Calu3 (cell line): Measurements from ENCODE around the gene TMEM185B. TPM values are rescaled to one million over a fixed set of nuclear protein-coding genes. Genes with fewer than 3 reads are reported as not detected.

Source experiments
- BruUV-seq: library from RNA; stranded (reverse); fragments of 400-500 nt; replicated peaks from 2 replicates; lab custom pipeline; 2021; lab: Mats Ljungman, UMichigan
- CTCF ChIA-PET: fragments of 300-600 bp; sonication (Branson Sonifier 250); formaldehyde crosslinking; loops from one replicate; lab custom pipeline; 2022; ENCODE audit warnings: antibody characterized with exemption; lab: Charles Lee
- DNase-seq: peaks from one replicate; pipeline ENCODE4 v3.0.0; 2022
- H3K27ac Mint-ChIP-seq: one replicate; pipeline ENCODE4 v1.8.0; 2022; ENCODE audit warnings: mixed read lengths; ENCODE audit not compliant: unreplicated experiment
- H3K27me3 Mint-ChIP-seq: one replicate; pipeline ENCODE4 v1.8.0; 2022; ENCODE audit warnings: mixed read lengths; ENCODE audit not compliant: unreplicated experiment
- H3K36me3 Mint-ChIP-seq: one replicate; pipeline ENCODE4 v1.8.0; 2022; ENCODE audit warnings: mild to moderate bottlenecking, moderate library complexity, mixed read lengths; ENCODE audit not compliant: insufficient read depth, unreplicated experiment
- H3K4me1 Mint-ChIP-seq: one replicate; pipeline ENCODE4 v1.8.0; 2022; ENCODE audit warnings: mild to moderate bottlenecking, low read depth, mixed read lengths; ENCODE audit not compliant: unreplicated experiment
- H3K4me3 Mint-ChIP-seq: one replicate; pipeline ENCODE4 v1.8.0; 2022; ENCODE audit warnings: mild to moderate bottlenecking, low read depth, moderate library complexity, mixed read lengths; ENCODE audit not compliant: unreplicated experiment
- H3K9me3 Mint-ChIP-seq: one replicate; pipeline ENCODE4 v1.8.0; 2022; ENCODE audit warnings: low read depth, mixed read lengths; ENCODE audit not compliant: unreplicated experiment
- CTCF ChIP-seq: fragments of 200-600 bp; IDR thresholded peaks from one replicate; pipeline ENCODE4 v1.8.0; 2022; ENCODE audit warnings: antibody characterized with exemption; ENCODE audit not compliant: unreplicated experiment
- intact Hi-C: fragments of 100-400 bp; cut with micrococcal nuclease; formaldehyde crosslinking; loops from one replicate; pipeline ENCODE4 v1.10.0; 2022; ENCODE audit not compliant: unreplicated experiment
- total RNA-seq: library from RNA; stranded (reverse); gene quantifications from 2 replicates; pipeline ENCODE4 v1.2.3, GENCODE V29; 2022

Gene TMEM185B
- total RNA-seq, 1 experiment from 2014 or later, result 42.8 TPM

- no peak for TF ChIP-seq CTCF
- CTCF ChIA-PET, result no interaction called here
- intact Hi-C loops, result loop anchor here (5.0 kb wide), 1 partner anchor 37 kb away; no protein-coding TSS in a partner anchor
- no peak overlapping the region for H3K4me3 Mint-ChIP-seq
- H3K4me1 Mint-ChIP-seq, result peaks cover 22% of the 10 kb centered on the region
- BruUV-seq, result no TSS peak
- H3K9me3 Mint-ChIP-seq, result no peaks in the 10 kb centered on the region
- H3K36me3 Mint-ChIP-seq, result peaks cover 26% of the 10 kb centered on the region
- H3K27ac Mint-ChIP-seq, result no peak overlapping the region
- H3K27me3 Mint-ChIP-seq, result peaks cover 13% of the 10 kb centered on the region
- DNase-seq, result no peak
Observed at GRCh38 chr2:120250640-120251039, 27.4 kb upstream of the TMEM185B start.

GRCh38 chr2:120247851-120248250 lies 24.7 kb upstream of the TMEM185B start:
- no peak overlapping the region for H3K27ac Mint-ChIP-seq
- peaks cover 13% of the 10 kb centered on the region for H3K4me1 Mint-ChIP-seq
- no TSS peak for BruUV-seq
- no peak for TF ChIP-seq CTCF
- no peaks in the 10 kb centered on the region for H3K9me3 Mint-ChIP-seq
- CTCF ChIA-PET, result no interaction called here
- peaks cover 13% of the 10 kb centered on the region for H3K27me3 Mint-ChIP-seq
- H3K36me3 Mint-ChIP-seq, result peaks cover 12% of the 10 kb centered on the region
- intact Hi-C loops, result no loop called here
- DNase-seq, result no peak
- H3K4me3 Mint-ChIP-seq, result no peak overlapping the region

GRCh38 chr2:120246546-120247300 lies 23.5 kb upstream of the TMEM185B start:
- peaks cover 13% of the 10 kb centered on the region for H3K27me3 Mint-ChIP-seq
- CTCF ChIA-PET, result interaction anchor here (1.1 kb wide), 1 partner anchor 28 kb away, joined by 3 read pairs; no protein-coding TSS in a partner anchor

More at GRCh38 chr2:120246546-120247300, 23.5 kb upstream of the TMEM185B start:
- TF ChIP-seq CTCF, result no peak
- Mint-ChIP-seq H3K4me1 (peaks cover 3% of the 10 kb centered on the region), H3K27ac (no peak overlapping the region), H3K9me3 (no peaks in the 10 kb centered on the region), H3K4me3 (no peak overlapping the region), H3K36me3 (peaks cover 1% of the 10 kb centered on the region)
- BruUV-seq, result no TSS peak
- DNase-seq, result no peak
- intact Hi-C loops, result no loop called here
